Measurements from ENCODE around the gene SH2D4B.
A peak's percentile ranks its signal among the peaks of the same experiment; 100 is the strongest.

Gene SH2D4B

DNA sequence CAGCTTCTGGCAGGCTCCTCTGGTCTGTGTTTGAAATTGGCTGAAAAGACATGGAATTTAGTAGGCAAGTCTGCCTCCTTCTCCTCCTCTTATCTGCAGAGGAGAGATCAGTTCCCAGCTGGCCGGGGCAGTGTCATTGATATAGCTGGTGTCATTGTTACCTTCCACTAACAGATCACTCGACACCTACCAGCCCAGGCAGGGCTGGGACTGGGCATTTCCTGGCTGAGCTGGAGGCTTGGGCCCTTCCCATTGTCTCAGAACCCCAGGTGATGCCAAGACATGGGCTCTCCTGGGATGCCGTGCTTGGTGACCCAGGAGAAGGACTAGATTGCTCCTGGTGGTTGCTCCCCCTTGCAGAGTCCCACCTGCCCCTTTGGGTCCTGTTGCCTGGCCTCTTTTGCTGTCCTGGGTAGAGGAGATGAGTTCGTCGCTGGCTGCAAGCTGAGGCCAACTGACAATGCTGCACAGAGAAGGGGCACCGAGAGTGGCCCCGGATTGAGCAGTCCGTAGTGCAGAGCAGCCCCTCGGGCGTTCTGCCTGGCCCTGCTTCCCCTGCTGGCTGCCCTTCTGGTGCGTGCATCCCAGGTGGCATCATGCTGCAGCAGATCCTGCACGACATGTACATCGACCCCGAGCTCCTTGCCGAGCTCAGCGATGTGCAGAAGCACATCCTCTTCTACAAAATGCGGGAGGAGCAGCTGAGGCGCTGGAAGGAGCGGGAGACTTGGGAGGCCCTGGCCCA lies at the start of gene SH2D4B:
Gene SH2D4B, plus strand, starts transcription at position 167 of the 745 bp plus-strand sequence. Its CDS starts 430 bp downstream, at position 597.
- no peak for DNase-seq (ENCODE audit: low read depth)

GRCh38 chr10:80488539-80489066 lies 49.1 kb upstream of the SH2D4B start:
- no peak for DNase-seq (ENCODE audit: low read depth)

DNA sequence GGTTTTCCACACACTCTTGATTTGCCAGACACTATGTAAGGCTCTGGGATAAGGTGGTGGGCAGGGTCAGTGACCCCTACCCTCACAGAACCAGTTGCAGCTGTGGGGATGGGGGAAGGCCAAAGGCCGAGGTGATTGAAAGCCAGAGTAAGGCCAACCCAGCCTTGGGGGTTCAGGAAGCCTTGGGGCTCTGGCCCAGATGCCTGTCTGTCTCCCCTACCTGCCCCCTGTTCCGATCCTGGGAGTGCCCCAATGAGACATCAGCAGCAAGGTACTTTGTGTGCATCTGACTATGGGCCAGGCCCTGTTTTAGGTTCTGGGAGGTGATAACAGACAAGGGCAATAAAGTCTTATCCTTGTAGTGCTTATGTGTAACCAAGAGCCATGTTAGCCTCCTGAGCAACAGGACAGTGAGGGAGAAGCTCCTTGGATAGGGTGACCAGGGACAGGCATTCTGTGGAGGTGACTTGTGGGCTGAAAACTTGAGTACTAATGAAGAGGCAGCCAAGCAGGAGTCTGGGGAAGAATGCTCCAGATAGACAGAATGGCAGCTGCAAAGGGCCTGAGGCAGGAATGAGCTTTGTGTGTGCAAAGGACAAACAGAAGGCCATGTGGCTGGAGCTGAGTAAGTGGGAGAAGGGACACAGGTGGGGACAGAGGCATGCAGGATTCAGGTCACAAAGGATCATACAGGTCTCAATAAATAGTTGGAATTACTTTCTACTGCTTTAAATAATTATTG lies 48.2 kb upstream of the SH2D4B start:
- DNase-seq (ENCODE audit: low read depth): no peak

GRCh38 chr10:80491251-80492102 lies 46.2 kb upstream of the SH2D4B start:
- no peak for DNase-seq (ENCODE audit: low read depth)

- no peak for DNase-seq (ENCODE audit: low read depth)
Observed at GRCh38 chr10:80492848-80493521, 44.7 kb upstream of the SH2D4B start.

GRCh38 chr10:80493522-80494051 lies 44.1 kb upstream of the SH2D4B start:
- DNase-seq (ENCODE audit: low read depth): no peak

DNA sequence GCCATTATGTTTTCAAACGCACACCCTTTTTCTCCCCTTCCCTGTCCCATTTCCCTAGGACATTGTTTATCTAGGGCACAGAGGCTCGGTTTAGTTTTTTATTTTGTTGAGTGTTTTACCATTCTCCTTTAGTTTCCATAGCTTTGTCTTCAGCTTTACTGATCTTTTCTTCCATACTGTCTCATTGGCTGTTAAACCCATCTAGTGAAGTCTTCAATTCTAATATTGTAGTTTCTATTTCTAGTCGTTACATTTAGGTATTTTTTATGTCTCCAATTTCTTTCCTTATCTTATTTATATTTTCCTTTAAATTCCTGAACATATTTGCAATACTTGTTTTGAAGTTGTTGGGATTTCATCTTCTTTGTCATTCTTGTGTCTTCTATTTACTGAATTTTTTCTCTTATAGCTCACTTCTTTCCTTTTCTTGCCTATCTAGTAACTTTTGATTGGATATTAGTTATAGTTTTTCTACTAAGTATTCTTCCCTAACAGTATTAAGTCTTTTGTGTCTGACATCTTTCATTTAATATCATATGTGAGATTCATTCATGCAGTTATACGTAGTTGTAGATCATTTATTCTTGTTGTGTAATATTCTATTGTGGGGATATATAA lies 41.0 kb upstream of the SH2D4B start:
- DNase-seq (ENCODE audit: low read depth): no peak

DNA sequence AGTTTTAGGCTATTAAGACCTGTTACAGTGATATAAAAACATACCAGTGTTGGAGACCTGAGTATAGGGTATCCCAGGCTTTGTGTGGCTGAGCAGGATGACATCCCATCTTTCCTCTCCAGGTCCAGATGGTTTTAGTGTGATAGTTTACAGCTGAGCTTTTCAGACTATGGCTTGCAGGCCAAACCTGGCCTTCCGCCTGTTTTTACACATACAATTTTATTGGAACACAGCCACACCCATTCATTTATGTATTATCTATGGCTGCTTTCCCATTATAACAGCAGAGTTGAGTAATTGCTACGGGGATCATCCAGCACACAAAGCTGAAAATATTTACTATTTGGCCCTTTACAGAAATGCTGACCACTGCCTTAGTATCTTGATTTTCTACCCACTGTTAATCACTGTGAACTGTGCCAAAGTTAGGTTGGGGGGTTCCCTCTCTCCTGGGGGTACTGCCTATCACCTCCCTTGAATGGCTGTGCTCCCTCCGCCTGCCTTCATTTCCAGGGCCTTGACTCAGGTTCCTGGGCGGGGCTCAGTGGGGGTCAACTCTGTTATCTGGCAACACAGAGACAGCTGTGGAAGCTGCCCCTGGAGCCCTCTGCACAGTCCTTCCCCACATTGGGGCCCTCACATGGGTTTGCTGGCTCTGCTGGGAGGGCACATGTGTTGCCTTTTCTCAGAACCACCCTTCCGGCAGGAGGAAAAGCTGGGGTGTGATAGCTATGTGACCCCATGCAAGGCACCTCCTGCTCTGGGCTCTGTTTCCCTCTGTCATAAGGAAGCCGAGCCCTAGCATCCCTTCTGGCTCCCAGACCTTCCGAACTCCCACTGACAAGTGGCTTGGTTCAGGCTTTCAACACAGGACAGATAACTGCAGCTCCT lies 40.3 kb upstream of the SH2D4B start:
- DNase-seq (ENCODE audit: low read depth): no peak

GRCh38 chr10:80498078-80498832 lies 39.4 kb upstream of the SH2D4B start:
- no peak for DNase-seq (ENCODE audit: low read depth)

- peak; percentile 73 for DNase-seq (ENCODE audit: low read depth)
Observed at GRCh38 chr10:80498833-80499741, 38.6 kb upstream of the SH2D4B start.

GRCh38 chr10:80500572-80501380 lies 36.9 kb upstream of the SH2D4B start:
- DNase-seq (ENCODE audit: low read depth): peak; percentile 46

- DNase-seq (ENCODE audit: low read depth): no peak
Observed at GRCh38 chr10:80501381-80501912, 36.3 kb upstream of the SH2D4B start.

GRCh38 chr10:80501913-80502521 lies 35.7 kb upstream of the SH2D4B start:
- no peak for DNase-seq (ENCODE audit: low read depth)

DNA sequence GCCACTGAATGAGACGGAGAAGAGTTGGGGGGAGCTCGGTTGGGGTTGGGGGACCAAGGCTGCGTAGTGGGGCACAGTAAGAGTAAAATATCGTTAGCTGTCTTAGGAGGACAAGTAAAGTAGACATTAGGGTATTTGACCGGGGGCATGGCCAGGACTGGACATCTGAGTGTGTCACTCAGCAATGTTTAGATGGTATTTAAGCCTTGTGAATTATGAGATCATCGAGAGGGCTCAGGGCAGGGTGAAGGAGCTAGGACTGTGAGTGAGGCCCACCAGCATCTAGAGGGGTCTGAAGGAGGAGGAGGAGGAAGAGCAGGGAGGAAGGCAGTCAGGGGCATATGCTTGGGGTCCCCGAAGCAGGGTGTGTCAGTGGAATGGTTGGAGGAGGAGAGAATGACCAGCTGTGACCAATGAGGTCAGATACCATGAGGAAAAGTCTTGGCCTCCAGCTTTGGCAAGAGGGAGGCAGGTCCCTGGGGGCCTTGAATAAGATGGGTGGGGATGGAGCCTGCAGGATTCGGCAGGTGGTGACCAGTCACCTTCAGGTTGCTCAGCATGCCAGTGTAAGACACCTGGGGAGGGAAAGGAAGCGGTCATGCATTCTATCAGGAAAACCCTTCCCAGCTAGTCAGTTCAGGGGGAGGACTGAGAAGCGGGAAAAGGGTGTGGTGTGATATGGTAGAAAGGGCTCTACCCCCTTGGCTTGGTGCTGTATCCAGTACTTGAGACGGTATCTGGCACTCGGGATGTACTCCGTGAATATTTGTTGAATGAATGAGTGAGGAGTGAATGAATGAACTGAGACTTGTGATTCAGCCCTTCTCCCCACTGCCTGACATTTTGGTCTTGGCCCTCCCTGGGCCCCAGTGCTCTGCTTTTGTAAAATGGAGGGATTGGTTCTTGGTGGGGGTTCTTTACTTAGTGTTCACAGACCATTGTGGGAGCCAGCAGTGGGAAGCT lies 34.8 kb upstream of the SH2D4B start:
- DNase-seq (ENCODE audit: low read depth): no peak

DNA sequence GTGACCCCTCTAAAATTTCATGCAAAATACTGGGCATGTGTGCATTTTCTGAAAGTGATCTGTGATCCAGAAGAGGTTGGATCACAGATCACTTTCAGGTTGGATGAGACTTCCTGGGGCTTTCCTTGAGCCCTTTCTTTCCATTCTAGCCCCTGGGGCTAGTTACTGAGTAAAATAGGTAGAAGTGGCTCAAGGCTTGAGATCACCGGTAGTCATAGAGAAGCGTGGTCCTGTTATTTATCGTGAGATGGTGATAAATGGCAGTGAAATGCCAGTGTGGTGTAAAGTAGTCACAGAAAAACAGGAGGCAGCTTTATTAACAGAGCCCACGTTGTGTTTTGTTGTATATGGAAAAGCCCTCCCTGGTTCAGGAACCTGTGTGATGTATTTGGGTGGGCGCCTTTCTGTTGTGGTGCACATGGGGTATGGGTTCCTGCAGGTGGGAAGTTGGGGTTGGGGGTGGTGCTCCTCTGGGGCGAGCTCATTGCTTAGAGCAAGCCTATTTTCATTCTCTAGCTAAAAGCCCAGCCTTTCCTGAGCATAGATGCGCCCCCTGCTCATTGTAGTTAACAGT lies 34.0 kb upstream of the SH2D4B start:
- no peak for DNase-seq (ENCODE audit: low read depth)

Measured in activated T-cell treated with anti-CD3 and anti-CD28 coated beads for 48 hours (primary cell).